NCI-H82 treated with DMSO at 0.1 percent for 48 hours (cell line): Measurements from ENCODE around the gene MCAM.
A peak's percentile ranks its signal among the peaks of the same experiment; 100 is the strongest.

Experiments used
- DNase-seq: peaks from one replicate; lab custom pipeline; 2025; ENCODE audit not compliant: unreplicated experiment; lab: John Stamatoyannopoulos, UW

MCAM gene

GRCh38 chr11:119309411-119309810, 7.5 kb downstream of the MCAM start:
- no peak for DNase-seq

GRCh38 chr11:119307974-119308373, 9.0 kb downstream of the MCAM start:
- DNase-seq, result no peak

GRCh38 chr11:119307219-119307618, 9.7 kb downstream of the MCAM start:
- no peak for DNase-seq

GRCh38 chr11:119306373-119306890, 10.5 kb downstream of the MCAM start:
- no peak for DNase-seq

- DNase-seq, result no peak
Measured at GRCh38 chr11:119305556-119306372, 11.2 kb downstream of the MCAM start.

GRCh38 chr11:119303227-119303718, 13.7 kb downstream of the MCAM start:
- no peak for DNase-seq

GRCh38 chr11:119300198-119300964, 16.5 kb downstream of the MCAM start:
- no peak for DNase-seq

GRCh38 chr11:119299416-119299815, 17.5 kb downstream of the MCAM start:
- DNase-seq, result no peak

GRCh38 chr11:119298726-119299125, 18.2 kb downstream of the MCAM start:
- no peak for DNase-seq

GRCh38 chr11:119297938-119298337, 19.0 kb downstream of the MCAM start:
- DNase-seq, result no peak

GRCh38 chr11:119295178-119295577, 21.8 kb downstream of the MCAM start:
- DNase-seq, result no peak

- DNase-seq, result no peak
Measured at GRCh38 chr11:119293461-119293860, 23.5 kb downstream of the MCAM start.

- DNase-seq, result no peak
Measured at GRCh38 chr11:119290894-119291497, 25.9 kb downstream of the MCAM start.

GRCh38 chr11:119288219-119288618, 28.7 kb downstream of the MCAM start:
- no peak for DNase-seq

GRCh38 chr11:119285431-119285830, 31.5 kb downstream of the MCAM start:
- DNase-seq, result no peak

GRCh38 chr11:119284344-119285157, 32.4 kb downstream of the MCAM start:
- DNase-seq, result peak; percentile 4

GRCh38 chr11:119282495-119282894, 34.4 kb downstream of the MCAM start:
- no peak for DNase-seq

GRCh38 chr11:119277660-119278059, 39.3 kb downstream of the MCAM start:
- DNase-seq, result no peak

GRCh38 chr11:119273721-119274120, 43.2 kb downstream of the MCAM start:
- DNase-seq, result no peak

GRCh38 chr11:119267645-119268044, 49.3 kb downstream of the MCAM start:
- DNase-seq, result no peak
